ENCODE results near the gene CLCN6.

CLCN6 gene

GRCh38 chr1:11779715-11780379 is 26.1 kb upstream of the CLCN6 start:
- DNase-seq = no peak

GRCh38 chr1:11780380-11781147 is 25.4 kb upstream of the CLCN6 start:
- DNase-seq = no peak

GRCh38 chr1:11781297-11781696 is 24.7 kb upstream of the CLCN6 start:
- no peak for DNase-seq

GRCh38 chr1:11782127-11782708 is 23.8 kb upstream of the CLCN6 start:
- no peak for DNase-seq

GRCh38 chr1:11783556-11783955 is 22.4 kb upstream of the CLCN6 start:
- DNase-seq = no peak

GRCh38 chr1:11784256-11784992 is 21.6 kb upstream of the CLCN6 start:
- DNase-seq = no peak

- DNase-seq = peak; percentile 67
Measured at GRCh38 chr1:11784993-11785769, 20.8 kb upstream of the CLCN6 start.

GRCh38 chr1:11786168-11786567 is 19.8 kb upstream of the CLCN6 start:
- no peak for DNase-seq

- no peak for DNase-seq
Measured at GRCh38 chr1:11787251-11787803, 18.7 kb upstream of the CLCN6 start.

GRCh38 chr1:11787804-11788436 is 18.1 kb upstream of the CLCN6 start:
- DNase-seq = no peak

GRCh38 chr1:11788549-11789053 is 17.4 kb upstream of the CLCN6 start:
- DNase-seq = no peak

GRCh38 chr1:11789126-11790067 is 16.6 kb upstream of the CLCN6 start:
- no peak for DNase-seq

- no peak for DNase-seq
Measured at GRCh38 chr1:11790101-11790879, 15.7 kb upstream of the CLCN6 start.

GRCh38 chr1:11790880-11791715 is 14.9 kb upstream of the CLCN6 start:
- peak; percentile 97 for DNase-seq

GRCh38 chr1:11792106-11792505 is 13.9 kb upstream of the CLCN6 start:
- DNase-seq = no peak

GRCh38 chr1:11793819-11794218 is 12.2 kb upstream of the CLCN6 start:
- no peak for DNase-seq

GRCh38 chr1:11794446-11795237 is 11.3 kb upstream of the CLCN6 start:
- DNase-seq = no peak
